ENCODE results near the gene YWHAH. TPM values are rescaled to one million over a fixed set of nuclear protein-coding genes. Genes with fewer than 3 reads are reported as not detected.
A peak's percentile ranks its signal among the peaks of the same experiment; 100 is the strongest.

YWHAH gene
- total and polyA plus RNA-seq, 9 of the 15 experiments (the other 6 are each of a cell fraction or from before 2014, with no cell fraction given), result 32.0 to 177 (median 114) TPM

DNA sequence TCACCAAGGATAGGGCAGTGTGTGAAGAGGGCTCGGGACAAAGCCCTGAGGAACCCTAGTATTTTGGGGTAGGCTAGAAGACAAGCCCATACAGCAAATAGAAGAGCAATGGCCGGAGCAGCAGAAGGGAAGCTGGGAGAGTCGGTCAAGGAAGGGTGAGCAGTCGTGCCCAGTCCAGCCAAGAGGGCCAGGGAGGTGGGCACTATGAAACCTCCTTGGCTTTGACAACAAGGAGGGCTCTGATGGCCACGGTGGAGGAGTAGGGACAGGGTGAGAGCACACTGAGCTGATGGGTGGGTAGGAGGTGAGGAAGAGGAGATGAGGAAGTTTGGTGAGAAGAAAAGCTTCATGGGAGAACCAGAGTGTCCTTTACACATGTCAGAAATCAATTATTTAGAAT is 2.2 kb upstream of the YWHAH start:
- ChIA-PET CTCF (ENCODE audit: low intra/inter-chr PET ratio) (no interaction called here), POLR2A (interaction anchor here (0.5 to 0.7 kb wide), 2 partner anchors 423 to 446 kb away, joined by 3 read pairs; no protein-coding TSS in a partner anchor)
- TF ChIP-seq, protein P1, sequence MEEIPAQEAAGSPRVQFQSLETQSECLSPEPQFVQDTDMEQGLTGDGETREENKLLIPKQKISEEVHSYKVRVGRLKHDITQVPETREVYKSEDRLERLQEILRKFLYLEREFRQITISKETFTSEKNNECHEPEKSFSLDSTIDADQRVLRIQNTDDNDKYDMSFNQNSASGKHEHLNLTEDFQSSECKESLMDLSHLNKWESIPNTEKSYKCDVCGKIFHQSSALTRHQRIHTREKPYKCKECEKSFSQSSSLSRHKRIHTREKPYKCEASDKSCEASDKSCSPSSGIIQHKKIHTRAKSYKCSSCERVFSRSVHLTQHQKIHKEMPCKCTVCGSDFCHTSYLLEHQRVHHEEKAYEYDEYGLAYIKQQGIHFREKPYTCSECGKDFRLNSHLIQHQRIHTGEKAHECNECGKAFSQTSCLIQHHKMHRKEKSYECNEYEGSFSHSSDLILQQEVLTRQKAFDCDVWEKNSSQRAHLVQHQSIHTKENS (CRISPR knock-in tag; IDR thresholded peaks at IDR 0.05), result no peak
- TF ChIP-seq, protein P2, sequence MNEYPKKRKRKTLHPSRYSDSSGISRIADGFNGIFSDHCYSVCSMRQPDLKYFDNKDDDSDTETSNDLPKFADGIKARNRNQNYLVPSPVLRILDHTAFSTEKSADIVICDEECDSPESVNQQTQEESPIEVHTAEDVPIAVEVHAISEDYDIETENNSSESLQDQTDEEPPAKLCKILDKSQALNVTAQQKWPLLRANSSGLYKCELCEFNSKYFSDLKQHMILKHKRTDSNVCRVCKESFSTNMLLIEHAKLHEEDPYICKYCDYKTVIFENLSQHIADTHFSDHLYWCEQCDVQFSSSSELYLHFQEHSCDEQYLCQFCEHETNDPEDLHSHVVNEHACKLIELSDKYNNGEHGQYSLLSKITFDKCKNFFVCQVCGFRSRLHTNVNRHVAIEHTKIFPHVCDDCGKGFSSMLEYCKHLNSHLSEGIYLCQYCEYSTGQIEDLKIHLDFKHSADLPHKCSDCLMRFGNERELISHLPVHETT (CRISPR knock-in tag; conservative IDR thresholded peaks at IDR 0.05 in 1 of 2, IDR thresholded peaks at IDR 0.05 in 1 of 2), result no peak
- in situ Hi-C loops (cut with MboI) (no loop called here), intact Hi-C loops (cut with micrococcal nuclease) (no loop called here)
- no peak for DNase-seq (ENCODE audit: extremely low read depth in 1 of 4, low spot score in 3 of 4)
- 75% methylated on average over 5 of the region's 5 CpGs for WGBS (ENCODE audit: insufficient coverage, low coverage, missing lambda C conversion rate)
- H3K9me3 ChIP-seq (replicated peaks; ENCODE audit: control insufficient read depth, insufficient read depth, low read depth, low read length), result no peaks in the 10 kb centered on the region
- no peak for ATAC-seq
- H3K4me1 ChIP-seq (replicated peaks in 1 of 2; ENCODE audit: control insufficient read depth in 2 of 2, insufficient read depth in 2 of 2, low read length in 2 of 2), result peaks cover 26 to 34% of the 10 kb centered on the region in 2 experiments
- H3K79me2 ChIP-seq (ENCODE audit: control insufficient read depth, insufficient read depth, low read length), result peaks cover 26% of the 10 kb centered on the region
- H3K4me2 ChIP-seq (ENCODE audit: insufficient read depth, low read length), result no peak overlapping the region
- peak overlapping the region; percentile 91 for H2AFZ ChIP-seq (ENCODE audit: low read depth, low read length)
- no peak overlapping the region; the same call in 2 of the 3 replicates for H3K27ac ChIP-seq (ENCODE audit: extremely low read depth, low read depth, low read length)
- peaks cover 17% of the 10 kb centered on the region for H3K36me3 ChIP-seq (ENCODE audit: control insufficient read depth, insufficient read depth, low read length)
- no peak overlapping the region for H3K4me3 ChIP-seq
- H4K20me1 ChIP-seq (replicated peaks; ENCODE audit: control insufficient read depth, insufficient read depth, low read length), result no peaks in the 10 kb centered on the region
- no peaks in the 10 kb centered on the region for H3K9me1 ChIP-seq (ENCODE audit: control insufficient read depth, insufficient read depth, low read length)
- no peak for FAIRE-seq
- peak overlapping the region in 1 of 2 experiments; percentile 79; a peak in 3 of 4 replicates for H3K9ac ChIP-seq (ENCODE audit: insufficient read depth in 1 of 2, low read depth in 2 of 2, low read length in 2 of 2)
- H3K27me3 ChIP-seq (ENCODE audit: control insufficient read depth in 2 of 2, insufficient read depth in 2 of 2, low read length in 2 of 2), result no peaks in the 10 kb centered on the region
- BruUV-seq (replicated peaks), result no TSS peak
